ENCODE measurements around the gene DAGLA. TPM values are rescaled to one million over a fixed set of nuclear protein-coding genes. Genes with fewer than 3 reads are reported as not detected.

Gene DAGLA
- total and polyA plus RNA-seq, 10 donors = 0.27 to 5.0 (median 3.3) TPM

DNA sequence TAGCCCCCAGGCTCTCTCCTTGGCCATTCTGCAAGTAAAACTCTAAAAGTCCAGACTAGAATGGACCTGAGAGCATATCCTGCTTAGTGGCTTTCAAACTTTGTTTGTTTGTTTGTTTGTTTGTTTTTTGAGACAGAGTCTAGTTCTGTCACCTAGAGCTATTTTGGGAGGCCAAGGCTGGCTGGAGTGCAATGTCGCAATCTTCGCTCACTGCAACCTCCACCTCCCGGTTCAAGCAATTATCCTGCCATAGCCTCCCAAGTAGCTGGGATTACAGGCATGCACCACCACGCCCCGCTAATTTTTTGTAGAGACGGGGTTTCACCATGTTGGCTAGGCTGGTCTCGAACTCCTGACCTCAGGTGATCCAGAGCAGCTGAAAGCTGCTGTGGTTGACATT lies 28.9 kb downstream of the DAGLA start:
- TF ChIP-seq POLR2AphosphoS5 (IDR thresholded peaks at IDR 0.05) = no peak
- TF ChIP-seq POLR2A (IDR thresholded peaks at IDR 0.05) = no peak
- no peak for TF ChIP-seq CTCF (IDR thresholded peaks at IDR 0.05 in 8 of 11, conservative IDR thresholded peaks at IDR 0.05 in 3 of 11)
- Histone ChIP-seq H3K27me3 (replicated peaks in 1 of 7) (no peaks in the 10 kb centered on the region), H3K27ac (no peak overlapping the region), H3K9me3 (no peaks in the 10 kb centered on the region), H3K4me1 (peaks cover 0 to 7% (median 0%) of the 10 kb centered on the region in 6 donors), H3K4me3 (no peak overlapping the region), H3K36me3 (no peaks in the 10 kb centered on the region)
- intact Hi-C loops (cut with DNase I; ENCODE audit: low total_unique reads) = no loop called here
- DNase-seq = no peak
- WGBS, 5 donors = 84 to 94% (median 91%) methylated on average over 7 of the region's 7 CpGs

- WGBS, 5 donors = 68 to 98% (median 77%) methylated on average over 4 to 7 of the region's 7 CpGs
These were observed 29.4 kb downstream of the DAGLA start for GRCh38 chr11:61709572-61709971.

GRCh38 chr11:61710019-61710418 lies 29.8 kb downstream of the DAGLA start:
- Histone ChIP-seq H3K27me3 (replicated peaks in 1 of 7) (no peaks in the 10 kb centered on the region), H3K36me3 (no peaks in the 10 kb centered on the region), H3K4me1 (peaks cover 0 to 9% (median 0%) of the 10 kb centered on the region in 6 donors), H3K27ac (no peak overlapping the region), H3K9me3 (no peaks in the 10 kb centered on the region), H3K4me3 (no peak overlapping the region)
- 87 to 94% (median 90%) methylated on average over 6 to 7 of the region's 7 CpGs for WGBS, 5 donors
- no peak for DNase-seq
- intact Hi-C loops (cut with DNase I; ENCODE audit: low total_unique reads) = no loop called here
- TF ChIP-seq POLR2AphosphoS5 (IDR thresholded peaks at IDR 0.05) (no peak), POLR2A (IDR thresholded peaks at IDR 0.05) (no peak), CTCF (IDR thresholded peaks at IDR 0.05 in 8 of 11, conservative IDR thresholded peaks at IDR 0.05 in 3 of 11) (no peak)

More at GRCh38 chr11:61709572-61709971, 29.4 kb downstream of the DAGLA start:
- peaks cover 0 to 9% (median 0%) of the 10 kb centered on the region in 6 donors for H3K4me1 ChIP-seq
- no peaks in the 10 kb centered on the region for H3K36me3 ChIP-seq
- H3K27me3 ChIP-seq (replicated peaks in 1 of 7) = no peaks in the 10 kb centered on the region
- no peak for DNase-seq
- no peak overlapping the region for H3K27ac ChIP-seq
- intact Hi-C loops (cut with DNase I; ENCODE audit: low total_unique reads) = no loop called here
- TF ChIP-seq CTCF (IDR thresholded peaks at IDR 0.05 in 8 of 11, conservative IDR thresholded peaks at IDR 0.05 in 3 of 11) (no peak), POLR2AphosphoS5 (IDR thresholded peaks at IDR 0.05) (no peak), POLR2A (IDR thresholded peaks at IDR 0.05) (no peak)
- H3K4me3 ChIP-seq = no peak overlapping the region
- no peaks in the 10 kb centered on the region for H3K9me3 ChIP-seq

- Histone ChIP-seq H3K27me3 (replicated peaks in 1 of 7) (no peaks in the 10 kb centered on the region), H3K9me3 (no peaks in the 10 kb centered on the region), H3K4me3 (no peak overlapping the region), H3K4me1 (peaks cover 0 to 16% (median 2%) of the 10 kb centered on the region in 6 donors), H3K27ac (no peak overlapping the region), H3K36me3 (no peaks in the 10 kb centered on the region)
- no peak for DNase-seq
- TF ChIP-seq CTCF (IDR thresholded peaks at IDR 0.05 in 8 of 11, conservative IDR thresholded peaks at IDR 0.05 in 3 of 11) (no peak), POLR2AphosphoS5 (IDR thresholded peaks at IDR 0.05) (no peak), POLR2A (IDR thresholded peaks at IDR 0.05) (no peak)
- WGBS, 5 donors = 87 to 94% (median 90%) methylated on average over 13 to 14 of the region's 14 CpGs
- intact Hi-C loops (cut with DNase I; ENCODE audit: low total_unique reads) = no loop called here
These were observed 30.8 kb downstream of the DAGLA start for GRCh38 chr11:61711037-61711436.
